H1 (cell line): ENCODE data around the gene CACNB2. TPM values are rescaled to one million over a fixed set of nuclear protein-coding genes. Genes with fewer than 3 reads are reported as not detected.

ENCODE experiments used
- CHD7 ChIP-seq: fragments of 300-600 bp; sonication (generic); IDR thresholded peaks from 2 replicates; pipeline ENCODE4 v1.7.1; 2012; ENCODE audit warnings: low read length, moderate library complexity, mild to moderate bottlenecking, inconsistent platforms; ENCODE audit not compliant: insufficient replicate concordance
- NANOG ChIP-seq: IDR thresholded peaks from 2 replicates; pipeline ENCODE4 v1.6.1; 2011; ENCODE audit warnings: low read length, low read depth, mild to moderate bottlenecking, inconsistent platforms; ENCODE audit not compliant: insufficient read depth, poor library complexity, severe bottlenecking
- SIRT6 ChIP-seq: IDR thresholded peaks from one replicate; pipeline ENCODE4 v1.7.1; 2012; ENCODE audit warnings: low read length, inconsistent platforms
- polyA plus RNA-seq, 7 experiments: library from polyadenylated mRNA; depleted of rRNA in 3 of 7; stranded (reverse) in 5 of 7; unstranded in 2 of 7; fragments of >200 nt in 5 of 7; fragments of 200-250 nt in 2 of 7; gene quantifications; 1 replicate in 5 of 7; 2 replicates in 1 of 7; 4 replicates in 1 of 7; pipeline versions ENCODE4 v1.2.1 to v1.2.3, GENCODE V29; 2011 to 2013; ENCODE audit warnings: missing spikeins in 2 of 7, mixed read lengths in 2 of 7
- total RNA-seq: library from RNA; stranded (reverse); fragmentation: NEBNext Ultra II Directional; extraction: Animal tissue kit (Norgen Biotek cat#: 25700); gene quantifications from 2 replicates; pipeline ENCODE4 v1.2.1, GENCODE V29; 2021

The CACNB2 gene
- total and polyA plus RNA-seq, 2 of the 8 experiments (the other 6 are each of a cell fraction or from before 2014, with no cell fraction given), result 2.4 to 3.2 TPM

- TF ChIP-seq CHD7 (no peak), NANOG (no peak), SIRT6 (no peak)
Measured at GRCh38 chr10:18217577-18217976, 77.4 kb downstream of the CACNB2 start (continued).
